HG02623 (cell line): ENCODE results near the gene SNAP23.

Experiments used
- ATAC-seq: cut with Tn5 transposase; IDR thresholded peaks from one replicate; pipeline ENCODE4 v1.9.1; 2021; ENCODE audit warnings: moderate library complexity; ENCODE audit not compliant: unreplicated experiment

SNAP23 gene

GRCh38 chr15:42494998-42495360 is 455 bp upstream of the SNAP23 start:
- ATAC-seq = no peak

- no peak for ATAC-seq
Measured at GRCh38 chr15:42498212-42499068, 3.0 kb downstream of the SNAP23 start.

- no peak for ATAC-seq
Measured at GRCh38 chr15:42499858-42500609, 4.6 kb downstream of the SNAP23 start.

GRCh38 chr15:42502477-42502876 is 7.0 kb downstream of the SNAP23 start:
- no peak for ATAC-seq

- no peak for ATAC-seq
Measured at GRCh38 chr15:42503825-42504224, 8.4 kb downstream of the SNAP23 start.

- ATAC-seq = no peak
Measured at GRCh38 chr15:42504631-42505030, 9.2 kb downstream of the SNAP23 start.

- no peak for ATAC-seq
Measured at GRCh38 chr15:42507514-42507913, 12.1 kb downstream of the SNAP23 start.

- ATAC-seq = no peak
Measured at GRCh38 chr15:42508263-42508690, 12.8 kb downstream of the SNAP23 start.

GRCh38 chr15:42510258-42511006 is 15.0 kb downstream of the SNAP23 start:
- ATAC-seq = no peak

- no peak for ATAC-seq
Measured at GRCh38 chr15:42511007-42511391, 15.6 kb downstream of the SNAP23 start.

- ATAC-seq = no peak
Measured at GRCh38 chr15:42523331-42523730, 27.9 kb downstream of the SNAP23 start.

- ATAC-seq = no peak
Measured at GRCh38 chr15:42528970-42529369, 33.5 kb downstream of the SNAP23 start.

GRCh38 chr15:42533246-42533645 is 37.8 kb downstream of the SNAP23 start:
- no peak for ATAC-seq

- no peak for ATAC-seq
Measured at GRCh38 chr15:42544853-42545629, 49.6 kb downstream of the SNAP23 start.

- ATAC-seq = peak; percentile 2
Measured at GRCh38 chr15:42547918-42548248, 52.4 kb downstream of the SNAP23 start.

- ATAC-seq = peak; percentile 82
Measured at GRCh38 chr15:42548249-42549031, 53.0 kb downstream of the SNAP23 start, which contains the start of the genes HAUS2 and LRRC57. Gene HAUS2, plus strand, starts transcription at chr15:42548838. Its CDS starts 35 bp downstream, at chr15:42548873. Gene LRRC57, minus strand, starts transcription at chr15:42548793. Its CDS starts 359 bp downstream, at chr15:42548434.

GRCh38 chr15:42549032-42549491 is 53.6 kb downstream of the SNAP23 start:
- peak; percentile 29 for ATAC-seq

- ATAC-seq = no peak
Measured at GRCh38 chr15:42549741-42550392, 54.4 kb downstream of the SNAP23 start.

GRCh38 chr15:42553554-42553953 is 58.1 kb downstream of the SNAP23 start:
- ATAC-seq = no peak
